Esophagus squamous epithelium (tissue), 5 donors: Measurements from ENCODE around the gene SPAG9. TPM values are rescaled to one million over a fixed set of nuclear protein-coding genes. Genes with fewer than 3 reads are reported as not detected.

Experiments used
- DNase-seq: peaks from one replicate; lab custom pipeline; 2025; lab: John Stamatoyannopoulos, UW
- H3K27ac ChIP-seq, 4 donors: fragments of 200-600 bp; sonication (generic); one replicate each; pipeline ENCODE4 v1.5.1; 2016 to 2019; ENCODE audit warnings: mild to moderate bottlenecking in 1 of 4
- H3K27me3 ChIP-seq, 4 donors: fragments of 200-600 bp; sonication (generic); 1 replicate in 3 of 4; 2 replicates in 1 of 4; pipeline versions ENCODE4 v1.5.1 to v1.6.0; 2017 to 2021; ENCODE audit warnings: antibody characterized with exemption in 1 of 4
- H3K36me3 ChIP-seq, 3 donors: fragments of 200-600 bp; sonication (generic); one replicate each; pipeline ENCODE4 v1.5.1; 2016 to 2019
- H3K4me1 ChIP-seq, 3 donors: fragments of 200-600 bp; sonication (generic); one replicate each; pipeline ENCODE4 v1.5.1; 2017 to 2019
- H3K4me3 ChIP-seq, 4 donors: fragments of 200-600 bp; sonication (generic); 1 replicate in 3 of 4; 2 replicates in 1 of 4; pipeline ENCODE4 v1.5.1; 2016 to 2019; ENCODE audit warnings: mild to moderate bottlenecking in 2 of 4, moderate library complexity in 1 of 4
- H3K9me3 ChIP-seq, 3 donors: fragments of 200-600 bp; sonication (generic); one replicate each; pipeline ENCODE4 v1.5.1; 2016 to 2019
- POLR2A ChIP-seq, 4 donors: fragments of 450-650 bp; IDR thresholded peaks; one replicate each; pipeline ENCODE4 v1.6.1; 2017; ENCODE audit warnings: antibody characterized with exemption in 4 of 4, mild to moderate bottlenecking in 4 of 4, moderate library complexity in 3 of 4
- WGBS, 2 donors: methylation state at CpG; one replicate each; pipeline ENCODE4 v1.1.5; 2018; 5-methylcytosine and 5-hydroxymethylcytosine counted together
- intact Hi-C: fragments of 100-400 bp; cut with DNase I; formaldehyde crosslinking; loops from one replicate; pipeline ENCODE4 v1.15.0; 2022
- total RNA-seq, 4 donors: library from RNA; depleted of rRNA; stranded (reverse); fragments of >200 nt; gene quantifications; one replicate each; pipeline ENCODE4 v1.1.0, GENCODE V29; 2016
- TF ChIP-seq, protein P1 (sequence below), 6 experiments: fragments of 450-650 bp in 4 of 6; fragments of 200-600 bp in 2 of 6; sonication (generic) in 2 of 6; IDR thresholded peaks; one replicate each; pipeline ENCODE4 v1.5.1; 2016 to 2019; ENCODE audit warnings: antibody characterized with exemption in 6 of 6, mild to moderate bottlenecking in 4 of 6, moderate library complexity in 4 of 6
- donor health status: DM: yes; HTN: yes; CAD: no.

The SPAG9 gene
- total RNA-seq, 4 donors from 2014 or later, result 25.6 to 88.5 (median 49.9) TPM

DNA sequence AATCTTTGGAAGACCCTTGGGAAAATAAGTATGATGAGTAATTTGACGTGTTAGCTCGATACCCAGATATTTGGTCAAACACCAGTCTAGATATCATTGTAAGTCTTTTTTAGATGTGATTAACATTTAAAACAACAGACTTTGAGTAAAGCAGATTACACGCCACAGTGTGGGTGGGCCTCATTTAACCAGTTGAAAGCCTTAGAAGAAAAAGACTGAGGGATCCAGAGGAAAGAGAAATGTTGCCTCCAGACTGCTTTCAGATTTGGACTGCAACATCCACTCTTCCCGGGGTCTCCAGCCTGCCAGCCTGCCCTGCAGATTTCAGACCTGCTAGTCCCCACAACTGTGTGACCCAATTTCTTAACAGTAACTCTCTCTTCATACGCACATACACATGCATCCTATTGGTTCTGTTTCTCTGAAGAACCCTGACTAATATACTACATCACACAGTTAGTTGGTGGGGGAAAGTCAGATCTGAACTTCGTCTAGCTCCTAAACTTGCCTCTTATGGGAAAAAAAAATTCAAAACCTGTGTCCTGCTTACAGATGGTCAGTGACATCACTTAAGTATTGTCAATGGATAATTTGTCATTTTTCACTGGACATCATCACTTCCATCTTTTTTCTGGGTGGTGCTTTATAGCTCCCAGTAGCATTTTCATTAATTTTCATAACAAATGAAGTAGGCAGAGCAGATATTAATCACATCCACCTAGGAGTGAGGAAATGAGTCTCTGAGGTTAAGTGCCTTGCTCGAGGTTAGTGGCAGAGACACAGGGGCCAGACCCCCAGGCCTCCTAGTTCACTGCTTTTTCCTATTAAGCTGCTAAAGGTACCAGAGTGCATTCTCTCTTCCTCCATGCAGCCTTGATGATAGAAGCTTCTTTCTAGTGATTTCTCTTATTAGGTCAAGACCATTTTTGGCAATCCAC, 146.8 kb downstream of the SPAG9 start:
- Histone ChIP-seq H3K36me3 (peaks cover 0 to 91% (median 12%) of the 10 kb centered on the region in 3 donors), H3K27ac (no peak overlapping the region), H3K4me1 (no peaks in the 10 kb centered on the region), H3K4me3 (no peak overlapping the region), H3K27me3 (no peaks in the 10 kb centered on the region), H3K9me3 (no peaks in the 10 kb centered on the region)
- 84 to 93% methylated on average over 7 of the region's 7 CpGs for WGBS, 2 donors
- DNase-seq, result no peak
- intact Hi-C loops, result no loop called here
- TF ChIP-seq, protein P1, sequence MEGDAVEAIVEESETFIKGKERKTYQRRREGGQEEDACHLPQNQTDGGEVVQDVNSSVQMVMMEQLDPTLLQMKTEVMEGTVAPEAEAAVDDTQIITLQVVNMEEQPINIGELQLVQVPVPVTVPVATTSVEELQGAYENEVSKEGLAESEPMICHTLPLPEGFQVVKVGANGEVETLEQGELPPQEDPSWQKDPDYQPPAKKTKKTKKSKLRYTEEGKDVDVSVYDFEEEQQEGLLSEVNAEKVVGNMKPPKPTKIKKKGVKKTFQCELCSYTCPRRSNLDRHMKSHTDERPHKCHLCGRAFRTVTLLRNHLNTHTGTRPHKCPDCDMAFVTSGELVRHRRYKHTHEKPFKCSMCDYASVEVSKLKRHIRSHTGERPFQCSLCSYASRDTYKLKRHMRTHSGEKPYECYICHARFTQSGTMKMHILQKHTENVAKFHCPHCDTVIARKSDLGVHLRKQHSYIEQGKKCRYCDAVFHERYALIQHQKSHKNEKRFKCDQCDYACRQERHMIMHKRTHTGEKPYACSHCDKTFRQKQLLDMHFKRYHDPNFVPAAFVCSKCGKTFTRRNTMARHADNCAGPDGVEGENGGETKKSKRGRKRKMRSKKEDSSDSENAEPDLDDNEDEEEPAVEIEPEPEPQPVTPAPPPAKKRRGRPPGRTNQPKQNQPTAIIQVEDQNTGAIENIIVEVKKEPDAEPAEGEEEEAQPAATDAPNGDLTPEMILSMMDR (IDR thresholded peaks at IDR 0.05), result no peak
- no peak for TF ChIP-seq POLR2A (IDR thresholded peaks at IDR 0.05)

DNA sequence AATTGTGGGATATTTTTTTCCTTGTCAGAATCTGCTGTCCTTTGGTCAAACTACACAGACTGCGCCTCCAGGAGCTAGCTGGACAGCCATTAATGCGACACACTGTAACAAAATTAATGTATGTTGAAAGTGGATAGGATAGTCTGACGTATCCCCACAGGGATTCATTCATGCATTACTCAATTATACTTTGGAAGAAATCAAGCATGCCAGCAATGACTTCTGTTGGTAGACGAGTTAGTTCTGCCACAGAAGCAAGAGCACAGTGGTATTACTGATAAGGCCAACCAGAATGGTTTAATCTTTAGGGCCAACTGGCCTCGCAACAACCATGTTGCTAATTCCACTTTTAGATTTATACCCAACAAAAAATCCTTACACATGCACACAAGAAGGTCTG, 148.1 kb downstream of the SPAG9 start:
- H3K36me3 ChIP-seq, result peaks cover 0 to 90% (median 10%) of the 10 kb centered on the region in 3 donors
- H3K27ac ChIP-seq, result no peak overlapping the region
- intact Hi-C loops, result no loop called here
- H3K4me3 ChIP-seq, result no peak overlapping the region
- H3K9me3 ChIP-seq, result no peaks in the 10 kb centered on the region
- 85 to 89% methylated on average over 5 of the region's 5 CpGs for WGBS, 2 donors
- TF ChIP-seq POLR2A (IDR thresholded peaks at IDR 0.05), result no peak
- TF ChIP-seq, protein P1 (IDR thresholded peaks at IDR 0.05), result no peak
- H3K27me3 ChIP-seq, result no peaks in the 10 kb centered on the region
- DNase-seq, result no peak
- peaks cover 0 to 3% (median 0%) of the 10 kb centered on the region in 3 donors for H3K4me1 ChIP-seq

DNA sequence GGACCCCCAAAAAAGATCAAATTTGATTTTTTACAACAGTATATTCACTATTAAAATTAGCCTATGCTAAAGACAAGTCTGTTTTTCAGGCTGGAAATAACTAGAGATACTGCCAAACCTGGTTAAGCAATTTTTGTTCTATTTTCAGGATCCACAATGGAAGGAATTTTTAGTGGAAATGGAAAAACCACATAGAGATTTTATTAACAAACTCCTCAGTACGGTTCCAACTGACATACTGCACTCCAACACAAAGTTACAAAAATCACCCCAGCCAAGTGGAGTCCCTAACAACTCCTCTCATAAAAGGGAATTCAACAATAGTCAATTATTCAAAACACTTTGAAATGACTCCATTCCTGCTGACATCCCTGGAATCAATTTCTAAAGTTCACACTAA, 152.9 kb downstream of the SPAG9 start:
- no peak for DNase-seq
- no peaks in the 10 kb centered on the region for H3K9me3 ChIP-seq
- peaks cover 0 to 93% (median 3%) of the 10 kb centered on the region in 3 donors for H3K36me3 ChIP-seq
- WGBS, 2 donors, result 48 to 63% methylated on average over 1 of the region's 1 CpG
- peaks cover 0 to 9% (median 0%) of the 10 kb centered on the region in 3 donors for H3K4me1 ChIP-seq
- intact Hi-C loops, result no loop called here
- no peaks in the 10 kb centered on the region for H3K27me3 ChIP-seq
- TF ChIP-seq POLR2A (IDR thresholded peaks at IDR 0.05), result no peak
- TF ChIP-seq, protein P1 (IDR thresholded peaks at IDR 0.05), result no peak
- peak overlapping the region in 3 of 4 donors; percentile 37 to 61 (median 54) for H3K27ac ChIP-seq
- H3K4me3 ChIP-seq, result no peak overlapping the region

DNA sequence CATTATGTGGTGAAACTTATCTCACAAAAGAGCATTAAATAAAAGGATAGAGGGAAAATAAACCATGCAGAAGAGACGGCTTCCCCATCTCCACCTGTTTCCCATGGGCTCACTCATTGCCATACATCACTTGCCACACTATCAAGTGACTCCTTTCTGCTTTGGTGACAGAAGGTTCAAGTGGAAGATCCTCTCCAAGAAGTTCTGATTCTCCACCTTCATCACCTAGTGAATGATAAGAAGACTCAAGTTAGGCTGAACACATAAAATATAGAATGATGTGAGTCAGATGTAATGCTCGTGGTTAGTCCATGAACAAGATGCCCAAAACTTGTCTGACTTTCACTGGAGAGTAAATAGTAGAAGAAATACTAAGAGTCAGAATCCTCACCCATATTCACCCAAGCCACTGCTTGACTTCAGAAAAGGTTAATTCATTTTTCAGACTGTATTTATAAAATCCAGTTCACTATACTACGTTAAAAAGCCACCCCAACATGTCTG, 154.5 kb downstream of the SPAG9 start:
- intact Hi-C loops, result no loop called here
- WGBS, 2 donors, result 79 to 86% methylated on average over 3 of the region's 3 CpGs
- Histone ChIP-seq H3K4me3 (no peak overlapping the region), H3K9me3 (no peaks in the 10 kb centered on the region), H3K36me3 (peaks cover 0 to 97% (median 3%) of the 10 kb centered on the region in 3 donors), H3K4me1 (peaks cover 0 to 9% (median 0%) of the 10 kb centered on the region in 3 donors), H3K27me3 (no peaks in the 10 kb centered on the region), H3K27ac (no peak overlapping the region)
- DNase-seq, result no peak
- TF ChIP-seq POLR2A (IDR thresholded peaks at IDR 0.05), result no peak
- TF ChIP-seq, protein P1 (IDR thresholded peaks at IDR 0.05), result no peak

DNA sequence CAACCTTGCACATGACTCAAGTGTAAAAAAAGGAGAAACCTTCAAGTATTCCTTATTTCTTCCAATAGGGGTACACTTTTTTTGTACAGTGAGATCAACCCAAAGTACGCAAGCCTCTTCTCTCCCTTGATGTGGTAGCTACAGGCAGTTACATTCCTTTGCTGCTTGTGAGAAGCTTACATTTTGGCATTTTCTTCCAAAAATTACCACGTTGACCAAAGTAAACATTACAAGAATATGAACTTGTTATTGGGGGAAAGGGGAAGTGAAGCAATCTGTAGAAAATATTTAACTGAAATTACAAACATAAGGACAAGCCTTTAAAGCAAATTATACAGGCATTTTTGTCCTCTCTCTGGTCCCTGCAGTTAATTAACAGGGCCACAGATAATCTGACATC, 157.5 kb downstream of the SPAG9 start:
- Histone ChIP-seq H3K36me3 (peaks cover 0 to 90% (median 3%) of the 10 kb centered on the region in 3 donors), H3K27me3 (no peaks in the 10 kb centered on the region), H3K4me1 (peaks cover 0 to 8% (median 0%) of the 10 kb centered on the region in 3 donors), H3K9me3 (no peaks in the 10 kb centered on the region), H3K4me3 (no peak overlapping the region), H3K27ac (no peak overlapping the region)
- intact Hi-C loops, result no loop called here
- WGBS, 2 donors, result 60 to 67% methylated on average over 2 of the region's 2 CpGs
- TF ChIP-seq, protein P1 (IDR thresholded peaks at IDR 0.05), result no peak
- no peak for TF ChIP-seq POLR2A (IDR thresholded peaks at IDR 0.05)
- no peak for DNase-seq
